Activated gamma-delta T cell treated with anti-CD3 and anti-CD28 coated beads, Interleukin-2, amount 50 U/mL, for 16 hours (primary cell): ENCODE results near the gene PRKG1.
"Not testable (repeated sequence)": the region's sequence is repeated elsewhere in the genome, so short reads cannot be mapped to it uniquely, and the experiment has no call there.

Experiments used
- DNase-seq: peaks from one replicate; pipeline ENCODE4 v3.0.0-alpha.2; 2020; ENCODE audit warnings: low read depth

The PRKG1 gene

GRCh38 chr10:51171946-51172345 lies 97.7 kb downstream of the PRKG1 start:
- DNase-seq: no peak

- DNase-seq: no peak
These were observed 102.8 kb downstream of the PRKG1 start for GRCh38 chr10:51176976-51177695.

GRCh38 chr10:51178634-51179033 lies 104.3 kb downstream of the PRKG1 start:
- DNase-seq: no peak

- no peak for DNase-seq
These were observed 105.9 kb downstream of the PRKG1 start for GRCh38 chr10:51180141-51180540.

GRCh38 chr10:51183783-51184182 lies 109.5 kb downstream of the PRKG1 start:
- DNase-seq: no peak

- no peak for DNase-seq
These were observed 112.1 kb downstream of the PRKG1 start for GRCh38 chr10:51186361-51186760.

- DNase-seq: no peak
These were observed 113.7 kb downstream of the PRKG1 start for GRCh38 chr10:51188008-51188407.

- no peak for DNase-seq
These were observed 114.6 kb downstream of the PRKG1 start for GRCh38 chr10:51188866-51189265.

GRCh38 chr10:51196508-51197175 lies 122.4 kb downstream of the PRKG1 start:
- DNase-seq: no peak

- DNase-seq: no peak
These were observed 123.9 kb downstream of the PRKG1 start for GRCh38 chr10:51198170-51198569.

- DNase-seq: no peak
These were observed 127.7 kb downstream of the PRKG1 start for GRCh38 chr10:51201947-51202346.

- DNase-seq: no peak
These were observed 129.1 kb downstream of the PRKG1 start for GRCh38 chr10:51203359-51203758.

GRCh38 chr10:51204066-51204465 lies 129.8 kb downstream of the PRKG1 start:
- DNase-seq: no peak

GRCh38 chr10:51204701-51205100 lies 130.4 kb downstream of the PRKG1 start:
- DNase-seq: no peak

GRCh38 chr10:51206500-51206899 lies 132.2 kb downstream of the PRKG1 start:
- no peak for DNase-seq

GRCh38 chr10:51212937-51213336 lies 138.7 kb downstream of the PRKG1 start:
- DNase-seq: not testable (repeated sequence)

- no peak for DNase-seq
These were observed 140.2 kb downstream of the PRKG1 start for GRCh38 chr10:51214207-51215196.

GRCh38 chr10:51215951-51216834 lies 141.9 kb downstream of the PRKG1 start:
- DNase-seq: no peak

- DNase-seq: no peak
These were observed 143.2 kb downstream of the PRKG1 start for GRCh38 chr10:51217505-51217904.

GRCh38 chr10:51224671-51225161 lies 150.4 kb downstream of the PRKG1 start:
- DNase-seq: no peak
